Epithelial cell of esophagus (primary cell): Measurements from ENCODE around the gene EVL.

Source experiments
- DNase-seq: peaks from one replicate; pipeline ENCODE4 v3.0.0; 2010; ENCODE audit warnings: low read depth
- H3K4me3 ChIP-seq: 2 replicates; pipeline ENCODE4 v1.5.1; 2011; ENCODE audit warnings: mild to moderate bottlenecking, low read length, control low read depth
- CTCF ChIP-seq: IDR thresholded peaks from 2 replicates; pipeline ENCODE4 v1.5.1; 2011; ENCODE audit warnings: low read depth, mild to moderate bottlenecking, low read length, control low read depth, inconsistent platforms; ENCODE audit not compliant: insufficient read depth; ENCODE audit errors: missing control alignments

The EVL gene

DNA sequence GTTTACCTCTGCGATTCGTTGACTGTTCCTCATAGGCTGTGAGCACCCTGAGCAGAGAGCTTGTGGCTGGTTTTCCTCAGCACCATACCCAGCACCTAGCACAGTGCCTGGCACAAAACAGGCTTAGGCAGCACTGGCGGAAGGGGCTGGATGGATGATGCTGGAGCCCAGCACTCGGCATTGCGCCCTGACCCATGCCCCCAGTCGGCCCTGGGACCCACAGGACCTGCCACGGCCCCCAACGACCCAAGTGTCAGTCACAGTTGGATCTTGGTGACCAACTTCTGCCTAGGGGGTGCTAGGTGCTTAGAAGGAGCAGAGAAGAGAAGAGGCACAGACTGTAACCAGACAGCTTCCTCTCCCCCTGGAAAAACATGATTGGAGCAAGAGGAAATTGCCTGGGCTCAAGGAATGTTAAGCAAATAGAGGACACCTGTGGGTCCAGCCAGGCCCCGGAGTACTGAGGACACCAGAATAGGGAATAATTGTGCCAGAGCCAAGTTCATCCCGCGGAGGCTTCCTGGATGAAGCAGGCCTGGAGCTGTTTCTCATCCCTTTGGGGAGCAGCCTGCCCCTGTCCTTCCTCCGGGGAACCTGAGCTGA lies 62.7 kb downstream of the EVL start:
- no peak overlapping the region for H3K4me3 ChIP-seq
- no peak for DNase-seq
- no peak for TF ChIP-seq CTCF

DNA sequence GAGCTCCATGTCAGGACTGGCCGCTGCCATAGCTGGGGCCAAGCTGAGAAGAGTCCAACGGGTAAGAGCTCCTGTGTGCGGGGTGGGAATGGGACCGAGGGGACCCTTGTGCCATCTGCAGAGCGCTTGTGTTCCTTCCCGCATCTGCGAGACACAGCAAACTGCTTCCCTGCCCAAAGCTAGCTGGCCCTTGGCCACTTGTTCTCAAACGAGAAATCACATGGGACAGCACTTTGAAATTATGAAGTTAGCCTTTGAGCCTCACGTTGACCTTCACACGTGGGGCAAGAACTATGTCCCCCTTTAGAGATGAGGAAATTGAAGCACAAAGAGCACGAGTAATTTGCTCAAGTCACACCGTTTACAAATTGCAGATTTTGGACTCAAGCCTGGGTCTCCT lies 63.5 kb downstream of the EVL start:
- H3K4me3 ChIP-seq, result no peak overlapping the region
- no peak for TF ChIP-seq CTCF
- no peak for DNase-seq

DNA sequence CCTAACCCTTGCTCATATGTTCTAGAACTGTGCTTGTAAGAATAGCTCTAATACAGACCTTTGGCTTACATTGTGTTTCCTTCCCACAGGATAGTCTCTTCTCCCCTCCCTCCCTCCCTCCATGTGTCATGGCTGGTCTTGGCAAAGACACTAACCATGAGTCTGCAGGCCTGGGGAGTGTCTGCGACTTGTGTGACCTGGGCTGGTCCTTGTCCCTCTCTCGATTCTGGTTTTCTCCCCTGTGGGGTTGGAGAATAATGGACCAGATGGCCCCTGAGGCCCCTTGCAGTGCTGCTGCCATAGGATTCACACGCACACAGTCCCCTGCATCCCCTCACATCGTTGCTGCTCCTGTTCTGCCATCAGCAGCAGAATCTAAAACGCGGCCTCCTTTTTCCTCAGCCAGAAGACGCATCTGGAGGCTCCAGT lies 64.0 kb downstream of the EVL start:
- no peak for TF ChIP-seq CTCF
- no peak overlapping the region for H3K4me3 ChIP-seq
- no peak for DNase-seq

DNA sequence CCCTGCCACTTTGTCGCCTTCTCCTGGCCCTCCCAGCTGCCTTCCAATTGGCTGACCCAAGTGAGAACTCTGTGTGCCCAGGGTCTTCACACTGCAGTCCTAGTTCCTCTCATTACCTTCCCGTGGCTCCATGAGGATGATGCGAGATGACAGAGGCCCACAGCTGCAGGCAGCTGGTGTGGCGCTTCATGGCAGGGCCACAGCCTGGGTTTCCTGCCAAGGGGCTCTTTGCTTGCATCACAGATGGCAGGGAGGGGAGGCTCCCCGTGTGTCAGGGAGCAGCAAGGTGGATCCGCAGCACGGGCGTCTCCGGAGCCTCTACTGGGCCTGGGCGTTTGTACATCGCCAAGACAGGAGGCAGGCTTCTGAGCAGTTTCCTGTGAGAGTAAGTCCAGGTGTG lies 65.3 kb downstream of the EVL start:
- no peak for DNase-seq
- TF ChIP-seq CTCF, result no peak
- H3K4me3 ChIP-seq, result no peak overlapping the region

DNA sequence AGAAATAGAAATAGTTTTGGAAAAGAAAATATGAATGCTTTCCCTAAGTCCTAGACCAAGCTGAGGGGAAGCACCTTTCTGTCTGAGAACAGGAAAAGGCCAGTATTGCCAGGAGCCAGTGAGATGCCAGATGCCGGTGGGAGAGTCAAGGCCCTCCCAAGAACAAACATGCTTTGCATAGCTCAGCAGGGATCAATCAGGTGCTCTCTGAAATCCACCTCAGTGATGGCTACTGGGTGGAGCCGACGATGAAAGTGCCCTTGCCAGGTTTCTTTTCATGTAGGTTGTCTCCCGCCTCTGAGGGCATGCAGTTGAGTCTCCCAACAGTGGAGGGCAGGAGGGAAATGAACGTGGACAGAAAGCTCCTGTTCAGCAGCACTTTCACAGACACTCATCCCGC lies 66.0 kb downstream of the EVL start:
- no peak overlapping the region for H3K4me3 ChIP-seq
- no peak for DNase-seq
- TF ChIP-seq CTCF, result no peak

DNA sequence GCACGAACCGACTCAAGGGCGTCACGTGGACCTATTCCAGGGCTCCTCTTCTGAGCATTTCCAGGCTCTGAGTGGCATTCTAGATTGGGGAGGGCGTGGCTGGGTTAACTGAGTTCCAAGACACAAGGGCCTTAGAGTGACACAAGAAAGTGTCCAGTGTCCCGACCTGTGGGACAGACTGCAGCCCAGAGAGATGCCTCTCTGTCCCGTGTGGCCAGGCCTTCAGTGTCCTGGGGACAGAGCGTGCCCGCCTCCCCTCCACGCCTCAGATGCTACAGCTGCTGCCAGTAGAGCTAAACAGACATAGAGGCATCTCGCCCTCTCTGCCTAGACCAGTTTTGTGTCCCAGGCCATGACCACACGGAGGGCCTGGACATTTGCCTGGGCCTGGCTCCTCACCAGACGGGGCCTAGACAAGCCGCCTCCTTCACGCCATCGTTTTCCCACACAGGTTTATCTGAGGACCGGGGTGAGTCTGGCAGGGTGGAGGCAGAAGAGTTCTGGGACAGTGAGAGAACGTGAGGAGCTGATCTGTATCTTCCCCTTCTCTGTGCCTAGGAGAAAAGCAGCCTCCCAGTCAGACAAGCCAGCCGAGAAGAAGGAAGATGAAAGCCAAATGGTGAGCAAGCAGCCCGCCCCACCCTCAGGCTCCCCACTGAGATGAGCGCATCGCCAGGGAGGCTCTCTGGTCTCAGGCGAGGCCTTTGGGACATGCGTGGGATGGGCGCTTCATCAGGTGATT lies 67.1 kb downstream of the EVL start:
- TF ChIP-seq CTCF, result no peak
- peak; percentile 67 for DNase-seq
- no peak overlapping the region for H3K4me3 ChIP-seq

DNA sequence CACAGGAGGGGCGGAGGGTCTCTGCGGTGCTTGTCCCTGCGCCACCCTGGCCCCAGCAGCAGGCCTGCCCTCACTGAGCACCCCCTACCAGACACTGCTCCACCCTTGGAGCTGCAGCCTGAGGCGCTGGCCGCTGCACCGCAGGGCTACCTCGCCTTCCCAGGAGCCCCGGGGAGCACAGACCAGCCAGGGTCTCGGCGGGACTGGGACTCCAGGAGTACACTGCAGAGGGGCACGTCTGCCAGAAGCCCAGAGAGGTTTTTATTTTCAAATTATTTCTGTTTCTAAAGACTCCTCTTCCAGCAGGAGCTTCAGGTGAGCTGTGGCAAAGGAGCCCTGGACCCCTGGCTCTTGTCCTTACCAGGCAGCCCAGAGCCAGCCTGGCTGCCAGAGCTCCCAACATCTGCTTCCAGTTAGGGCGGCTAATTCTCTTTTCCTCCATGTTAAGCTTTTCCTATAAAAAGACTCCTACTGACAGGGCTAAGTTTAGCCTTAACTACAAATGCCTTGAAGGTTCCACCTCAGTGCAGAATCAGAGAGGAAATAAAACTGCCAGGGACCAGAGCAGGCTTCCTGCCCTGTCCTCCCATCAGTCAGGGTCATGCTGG lies 67.8 kb downstream of the EVL start:
- DNase-seq, result no peak
- TF ChIP-seq CTCF, result no peak
- no peak overlapping the region for H3K4me3 ChIP-seq
